Nucleus accumbens (tissue), 56 donors: ENCODE data around the gene ARPP19.
"Not testable (repeated sequence)": the region's sequence is repeated elsewhere in the genome, so short reads cannot be mapped to it uniquely, and the experiment has no call there.

ENCODE experiments used
- DNase-seq, 56 donors: peaks; one replicate each; lab custom pipeline; 2025; lab: John Stamatoyannopoulos, UW

The ARPP19 gene

DNA sequence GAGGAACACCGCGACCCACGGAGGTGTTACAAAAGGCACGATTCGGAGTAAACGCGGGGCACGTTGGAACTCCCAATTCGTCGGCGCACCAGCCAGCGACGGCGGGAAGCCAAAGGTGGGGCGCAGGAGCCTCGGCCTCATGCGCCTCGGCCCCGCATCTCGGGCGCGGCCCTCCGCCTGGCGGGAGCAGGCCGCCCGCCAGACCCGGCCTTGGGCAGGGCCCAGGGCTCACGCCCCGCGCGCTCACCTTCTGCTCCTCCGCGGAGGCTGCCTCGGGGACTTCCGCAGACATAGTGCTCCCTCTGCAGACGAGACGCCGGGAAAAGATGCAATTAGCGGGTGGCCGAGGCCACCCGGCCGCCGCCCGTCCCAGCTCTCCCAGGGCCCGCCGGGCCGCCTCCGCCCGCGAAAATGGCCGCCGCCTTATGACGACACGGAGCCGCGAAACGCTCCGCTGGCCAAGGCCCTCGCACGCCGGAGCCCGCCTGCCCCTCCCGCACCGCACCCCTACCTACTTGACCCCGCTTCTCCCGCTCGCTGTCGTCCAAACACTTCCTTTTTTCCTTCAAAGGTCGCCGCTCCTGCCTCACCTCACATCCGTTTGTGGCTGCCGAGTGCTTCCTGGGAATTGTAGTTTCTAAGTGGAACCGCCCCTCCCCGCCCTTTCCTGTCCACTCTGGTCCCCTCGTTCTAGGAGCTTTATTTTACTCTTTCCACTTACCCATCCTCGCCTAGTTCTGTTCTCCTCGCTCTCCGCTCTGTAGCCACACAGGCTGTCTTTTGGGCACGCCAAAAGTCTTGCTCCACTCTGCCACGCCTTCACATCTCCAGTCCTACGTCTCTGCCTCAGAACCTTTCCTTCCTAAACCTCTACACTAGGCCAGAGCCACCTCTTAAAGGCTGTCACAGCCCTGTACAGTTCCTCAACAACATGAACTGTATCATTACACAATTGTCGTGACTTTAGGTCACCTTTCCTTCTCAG lies at the start of gene ARPP19:
Gene ARPP19 (minus strand): TSS at position 430 of the 985 bp plus-strand sequence. CDS start 138 bp downstream, at position 292.
- peak; percentile 38 to 93 (median 82) for DNase-seq

DNA sequence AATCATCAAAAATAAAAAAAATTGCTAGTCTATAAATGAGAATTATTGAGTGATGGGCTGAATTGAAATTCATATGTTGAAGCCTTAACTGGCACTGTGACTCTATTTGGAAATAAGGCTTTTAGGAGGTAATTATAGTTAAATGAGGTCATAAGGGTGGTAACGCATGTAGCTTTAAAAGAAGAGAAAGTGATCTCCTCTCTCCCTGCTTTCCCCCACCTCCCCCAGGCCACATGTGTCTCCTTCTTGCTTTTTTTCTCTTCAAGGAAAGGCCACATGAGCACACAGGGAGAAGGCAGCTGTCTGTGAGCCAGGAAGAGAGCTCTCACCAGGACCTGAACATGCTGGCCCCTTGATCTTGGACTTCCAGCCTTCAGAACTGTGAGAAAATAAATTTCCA lies 48.2 kb upstream of the ARPP19 start:
- DNase-seq = no peak

GRCh38 chr15:52615302-52615701 lies 46.5 kb upstream of the ARPP19 start:
- no peak for DNase-seq

DNA sequence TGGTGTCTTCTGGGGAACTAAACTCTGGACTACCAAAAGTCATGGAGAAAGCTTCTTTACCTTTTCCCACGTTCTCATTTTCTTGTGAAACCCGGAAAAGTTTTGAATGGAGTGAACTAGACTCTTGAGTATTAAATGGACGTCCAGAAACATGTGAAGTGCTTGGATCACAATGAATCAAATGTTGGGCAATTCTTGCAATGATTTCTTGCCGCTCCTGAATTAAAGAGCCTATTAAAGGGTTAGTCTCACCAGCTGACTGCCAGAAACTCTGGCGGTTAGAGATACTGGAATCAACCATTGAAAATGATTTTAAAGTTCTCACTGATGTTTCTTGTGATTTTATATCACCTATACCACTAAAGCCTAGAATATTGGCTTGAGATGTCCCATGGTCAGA lies 40.8 kb upstream of the ARPP19 start:
- no peak for DNase-seq

DNA sequence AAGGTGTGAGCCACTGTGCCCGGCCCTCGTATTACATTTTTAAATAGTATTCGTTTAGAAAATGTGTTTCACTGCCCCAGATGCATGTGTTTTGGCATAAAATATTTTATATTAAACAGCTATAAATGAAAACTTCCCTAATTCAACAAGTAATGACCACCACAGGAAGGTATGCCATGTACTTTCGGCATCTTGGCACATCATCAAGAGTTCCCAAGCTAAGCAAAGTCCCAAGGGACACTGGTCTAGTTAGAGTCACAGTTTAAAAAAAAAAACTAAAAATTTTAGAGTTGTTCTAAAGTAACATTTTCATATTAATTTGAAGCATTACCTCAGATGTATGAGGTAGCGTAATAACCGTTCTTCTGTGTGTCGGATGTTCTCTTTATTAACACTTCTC lies 15.6 kb upstream of the ARPP19 start:
- no peak for DNase-seq

DNA sequence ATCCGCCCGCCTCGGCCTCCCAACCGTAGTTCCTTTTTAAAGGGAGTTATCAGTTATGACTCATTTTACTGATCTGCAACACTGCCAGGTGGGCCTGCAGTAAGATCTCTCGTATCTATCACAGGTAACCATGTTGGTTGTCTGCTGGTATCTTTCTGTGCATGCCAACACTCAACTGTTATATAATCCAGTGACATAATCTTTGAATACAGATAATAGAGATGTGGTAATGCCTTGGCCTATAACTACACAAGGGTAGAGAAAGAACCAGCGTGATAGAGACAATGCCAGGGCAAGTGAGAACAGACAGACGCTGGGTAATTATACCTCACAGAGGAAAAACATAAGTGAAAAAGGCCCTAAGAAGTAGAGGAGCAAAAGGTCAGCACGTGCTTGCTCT lies 11.0 kb upstream of the ARPP19 start:
- DNase-seq = no peak

DNA sequence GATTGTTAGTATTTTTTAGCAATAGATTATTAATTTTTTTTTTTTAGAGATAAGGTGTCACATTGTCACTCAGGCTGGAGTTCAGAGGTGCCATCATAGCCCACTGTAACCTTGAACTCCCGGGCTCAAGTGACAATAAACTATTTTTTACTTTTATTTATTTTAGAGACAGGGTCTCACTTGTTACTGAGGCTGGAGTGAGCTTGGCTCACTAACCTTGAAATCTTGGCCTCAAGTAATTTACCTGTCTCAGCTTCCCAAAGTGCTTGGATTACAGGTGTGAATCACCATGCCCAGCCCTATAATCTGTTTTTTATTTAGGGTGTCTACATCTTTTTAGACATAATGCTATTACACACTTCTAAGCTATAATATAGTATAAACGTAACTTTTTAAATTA lies 7.9 kb upstream of the ARPP19 start:
- no peak for DNase-seq

DNA sequence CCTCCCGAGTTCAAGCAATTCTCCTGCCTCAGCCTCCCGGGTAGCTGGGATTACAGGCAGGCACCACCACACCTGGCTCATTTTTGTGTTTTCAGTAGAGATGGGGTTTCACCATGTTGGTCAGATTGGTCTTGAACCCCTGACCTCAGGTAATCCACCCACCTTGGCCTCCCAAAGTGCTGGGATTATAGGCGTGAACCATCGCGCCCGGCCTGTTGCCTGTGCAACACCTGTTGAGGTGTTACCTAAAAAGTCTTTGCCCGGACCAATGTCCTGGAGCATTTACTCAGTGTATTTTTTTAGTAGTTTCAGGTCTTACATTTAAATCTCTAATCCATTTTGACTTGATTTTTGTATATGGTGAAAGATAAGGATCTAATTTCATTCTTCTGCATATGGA lies 6.7 kb upstream of the ARPP19 start:
- not testable (repeated sequence) for DNase-seq

DNA sequence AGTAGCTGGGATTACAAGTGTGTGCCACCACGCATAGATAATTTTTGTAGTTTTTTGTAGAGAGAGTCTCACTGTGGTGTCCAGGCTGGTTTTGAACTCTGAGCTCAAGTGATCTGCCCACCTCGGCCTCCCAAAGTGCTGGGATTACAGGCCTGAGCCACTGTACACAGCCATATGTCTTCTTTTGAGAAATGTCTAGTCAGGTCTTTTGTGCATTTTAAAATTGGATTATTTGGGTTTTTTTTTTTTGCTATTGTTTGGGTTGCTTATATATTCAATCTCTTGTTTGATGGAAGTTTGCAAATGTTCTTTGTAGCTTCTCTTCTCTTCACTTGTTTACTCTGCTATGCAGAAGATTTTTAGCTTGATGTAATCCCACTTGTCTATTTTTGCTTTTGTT lies 6.2 kb upstream of the ARPP19 start:
- no peak for DNase-seq

GRCh38 chr15:52574623-52575022 lies 5.8 kb upstream of the ARPP19 start:
- not testable (repeated sequence) for DNase-seq

DNA sequence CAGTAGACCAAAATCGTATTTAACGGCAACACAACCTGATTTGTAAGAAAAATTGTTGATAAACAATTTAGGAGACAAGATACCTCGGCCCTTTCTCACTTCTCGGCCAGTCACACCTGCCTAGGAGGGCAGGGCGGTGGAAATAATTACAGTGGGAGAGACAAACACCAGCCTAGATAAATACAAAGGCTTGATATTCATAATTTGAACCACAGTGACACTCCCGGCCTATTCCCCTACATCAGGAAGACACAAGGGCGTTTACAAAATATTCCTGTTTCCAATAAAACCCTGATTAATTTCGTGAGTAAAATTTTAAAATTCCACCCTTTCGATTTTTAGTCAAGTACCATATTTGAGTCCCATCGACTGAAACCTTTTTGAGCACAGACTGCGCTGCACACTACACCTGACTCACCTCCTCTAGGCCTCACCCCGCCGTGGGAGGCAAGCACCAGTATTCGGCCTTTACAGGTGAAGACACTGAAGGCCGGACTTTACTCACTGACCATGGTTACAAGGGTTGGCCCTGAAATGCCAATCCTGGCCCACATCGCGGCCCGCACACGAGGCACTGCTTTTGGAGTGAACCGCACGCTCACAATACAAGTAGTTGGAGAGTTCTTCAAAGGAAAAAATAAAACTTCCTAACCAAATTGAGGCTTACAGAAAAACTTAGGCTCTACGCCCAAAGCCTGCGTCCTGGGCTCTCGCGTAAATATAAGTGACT lies 794 bp downstream of the ARPP19 start:
- DNase-seq = peak in 10 of 56 donors; percentile 12 to 55 (median 36)

- no peak for DNase-seq
Measured at GRCh38 chr15:52566889-52567288, 1.9 kb downstream of the ARPP19 start.

- not testable (repeated sequence) for DNase-seq
Measured at GRCh38 chr15:52565417-52566358, 3.1 kb downstream of the ARPP19 start.

DNA sequence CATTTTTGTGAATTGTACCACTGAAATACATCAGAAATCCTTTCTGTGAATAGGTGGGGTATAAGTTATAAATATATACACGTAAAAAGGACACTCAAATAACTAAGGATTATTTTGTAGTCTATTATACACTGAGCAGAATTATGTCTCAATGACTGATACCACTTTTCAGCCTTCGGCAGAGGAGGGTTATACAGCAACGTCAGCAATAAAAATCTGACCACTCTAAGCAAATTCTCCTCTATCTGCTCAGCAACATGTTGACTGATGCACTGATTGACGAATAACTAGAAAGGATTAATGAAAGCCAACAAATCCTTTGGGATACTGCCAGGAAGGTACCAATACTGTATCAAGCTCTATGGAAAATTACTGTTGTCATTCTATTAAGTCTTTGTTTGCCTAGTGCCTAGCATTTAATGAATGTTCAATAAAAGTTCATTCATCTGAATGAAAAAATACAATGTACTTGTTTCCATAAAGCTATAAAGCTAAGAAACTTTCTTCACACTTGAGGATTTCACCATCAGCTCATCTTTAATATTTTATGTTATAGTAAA lies 5.2 kb downstream of the ARPP19 start:
- DNase-seq = no peak

GRCh38 chr15:52559575-52559974 lies 9.3 kb downstream of the ARPP19 start:
- DNase-seq = peak in 4 of 56 donors; percentile 6 to 19 (median 8)

DNA sequence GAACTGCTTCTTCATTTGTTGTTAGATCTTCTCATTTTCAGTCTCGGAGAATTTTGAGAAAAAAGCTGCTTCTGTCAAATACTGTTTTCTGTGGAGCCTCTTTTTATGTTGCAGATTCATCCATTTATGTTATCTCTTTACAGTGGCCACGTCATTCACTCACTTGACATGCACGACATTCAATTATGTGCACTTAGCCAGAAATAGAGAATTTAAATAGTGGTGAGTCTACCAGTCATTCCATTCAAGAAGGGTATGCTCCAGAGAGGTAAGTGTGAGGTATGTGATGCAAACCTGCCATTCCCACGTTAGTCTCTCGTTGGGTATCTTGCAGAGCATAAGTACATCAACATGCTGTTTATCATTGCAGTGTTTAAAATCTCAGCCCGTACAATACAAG lies 9.8 kb downstream of the ARPP19 start:
- DNase-seq = no peak

DNA sequence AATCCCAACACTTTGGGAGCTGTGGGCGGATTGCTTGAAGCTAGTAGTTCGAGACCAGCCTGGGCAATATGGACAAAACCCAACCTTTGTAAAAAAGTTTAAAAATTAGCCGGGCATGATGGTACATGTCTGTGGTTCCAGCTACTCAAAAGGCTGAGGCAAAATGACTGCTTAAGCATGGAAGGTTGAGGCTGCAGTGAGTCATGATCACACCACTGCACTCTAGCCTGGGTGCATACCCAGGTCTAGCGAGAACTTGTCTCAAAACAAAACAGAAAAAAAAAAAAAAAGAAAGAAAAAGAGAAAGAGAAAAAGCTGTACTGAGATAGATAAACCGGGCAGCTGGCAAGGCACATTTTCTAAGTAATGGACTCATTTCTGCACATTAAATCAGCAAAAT lies 10.6 kb downstream of the ARPP19 start:
- peak in 3 of 56 donors; percentile 3 to 5 (median 4) for DNase-seq

DNA sequence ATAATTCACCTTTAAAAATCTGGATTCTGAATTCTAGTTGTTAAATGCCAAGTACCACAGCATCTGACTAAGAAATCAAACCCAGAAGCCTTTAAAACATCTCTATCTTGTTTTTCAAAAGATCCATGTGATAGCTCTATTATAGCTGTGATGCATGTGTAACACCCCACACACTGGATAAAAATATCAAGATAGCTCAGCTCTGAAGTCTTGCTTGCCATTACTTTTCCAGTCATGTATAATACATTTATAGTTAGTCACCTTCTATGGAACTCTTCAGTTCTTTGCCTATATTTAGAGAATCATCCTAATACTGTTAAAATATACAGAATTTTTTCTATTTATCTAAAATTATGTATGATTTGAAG lies 11.6 kb downstream of the ARPP19 start:
- no peak for DNase-seq

DNA sequence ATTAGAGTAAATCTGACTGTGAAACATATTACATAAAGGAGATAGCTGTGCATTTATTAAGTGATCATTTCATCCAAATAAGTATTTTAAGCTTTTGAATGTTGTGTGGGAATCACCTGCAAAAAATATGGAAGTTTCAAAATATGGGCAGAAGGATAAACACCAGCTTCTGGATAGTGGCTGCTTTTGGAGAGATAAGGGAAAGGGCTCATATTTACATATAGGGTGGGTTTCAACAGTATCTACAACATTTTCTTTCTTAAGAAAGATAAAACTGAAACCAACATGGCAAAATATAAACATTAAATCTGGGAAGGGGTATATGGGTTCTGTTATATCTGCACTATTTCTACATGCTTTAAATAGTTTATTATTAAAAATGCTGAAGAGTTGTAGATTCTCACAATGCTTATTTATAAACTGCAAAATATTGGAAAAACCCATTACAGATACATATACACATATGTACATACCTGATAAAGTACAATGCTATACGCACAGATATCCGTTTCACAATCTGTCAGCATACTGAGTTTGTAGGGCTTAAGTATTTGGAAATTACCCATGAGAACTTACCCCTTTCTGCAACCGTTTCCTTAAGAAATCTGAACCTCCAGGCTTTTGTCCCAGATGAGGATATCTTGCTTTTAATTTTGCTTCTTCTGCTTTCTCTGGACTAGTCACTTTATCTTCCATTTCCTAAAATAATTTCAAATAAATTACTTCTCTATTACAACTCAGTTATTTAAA lies 12.1 kb downstream of the ARPP19 start:
- DNase-seq = no peak
